ENCODE results near the gene DSG3.
"Not testable (repeated sequence)": the region's sequence is repeated elsewhere in the genome, so short reads cannot be mapped to it uniquely, and the experiment has no call there.

The DSG3 gene

GRCh38 chr18:31505156-31505555, 57.6 kb downstream of the DSG3 start:
- Histone ChIP-seq H3K4me2 (ENCODE audit: low read length) (no peak overlapping the region), H3F3A (ENCODE audit: insufficient read depth, low read length) (no peaks in the 10 kb centered on the region), H3K79me2 (ENCODE audit: insufficient read depth, low read length) (no peaks in the 10 kb centered on the region), H3K36me3 (ENCODE audit: insufficient read depth, low read length) (no peaks in the 10 kb centered on the region), H3K4me1 (ENCODE audit: insufficient read depth, low read length, severe bottlenecking) (no peaks in the 10 kb centered on the region), H2AFZ (ENCODE audit: low read length) (no peak overlapping the region), H3K9me3 (ENCODE audit: low read length) (no peaks in the 10 kb centered on the region), H3K27ac (ENCODE audit: low read depth, low read length, poor library complexity, severe bottlenecking) (no peak overlapping the region), H3K27me3 (ENCODE audit: insufficient read depth, low read length) (no peaks in the 10 kb centered on the region), H4K20me1 (ENCODE audit: insufficient read depth, low read length) (no peaks in the 10 kb centered on the region), H3K4me3 (ENCODE audit: low read depth, low read length, poor library complexity, severe bottlenecking) (no peak overlapping the region), H3K9ac (ENCODE audit: low read length) (no peak overlapping the region), H3K9me2 (ENCODE audit: low read depth, low read length) (no peaks in the 10 kb centered on the region)
- TF ChIP-seq CTCF (IDR thresholded peaks at IDR 0.05; ENCODE audit: low read length) (no peak), EZH2 (IDR thresholded peaks at IDR 0.05; ENCODE audit: borderline replicate concordance, low read length) (no peak)

- TF ChIP-seq EZH2 (IDR thresholded peaks at IDR 0.05; ENCODE audit: borderline replicate concordance, low read length) (no peak), CTCF (IDR thresholded peaks at IDR 0.05; ENCODE audit: low read length) (no peak)
- Histone ChIP-seq H3K4me1 (ENCODE audit: insufficient read depth, low read length, severe bottlenecking) (no peaks in the 10 kb centered on the region), H4K20me1 (ENCODE audit: insufficient read depth, low read length) (no peaks in the 10 kb centered on the region), H2AFZ (ENCODE audit: low read length) (no peak overlapping the region), H3F3A (ENCODE audit: insufficient read depth, low read length) (no peaks in the 10 kb centered on the region), H3K79me2 (ENCODE audit: insufficient read depth, low read length) (no peaks in the 10 kb centered on the region), H3K27me3 (ENCODE audit: insufficient read depth, low read length) (no peaks in the 10 kb centered on the region), H3K4me3 (ENCODE audit: low read depth, low read length, poor library complexity, severe bottlenecking) (no peak overlapping the region), H3K9me2 (ENCODE audit: low read depth, low read length) (no peaks in the 10 kb centered on the region), H3K36me3 (ENCODE audit: insufficient read depth, low read length) (no peaks in the 10 kb centered on the region), H3K9ac (ENCODE audit: low read length) (no peak overlapping the region), H3K27ac (ENCODE audit: low read depth, low read length, poor library complexity, severe bottlenecking) (no peak overlapping the region), H3K9me3 (ENCODE audit: low read length) (no peaks in the 10 kb centered on the region), H3K4me2 (ENCODE audit: low read length) (no peak overlapping the region)
These were observed 58.6 kb downstream of the DSG3 start for GRCh38 chr18:31506024-31506742.

- H3K79me2 ChIP-seq (ENCODE audit: insufficient read depth, low read length); H3K27ac ChIP-seq (ENCODE audit: low read depth, low read length, poor library complexity, severe bottlenecking); H3K4me3 ChIP-seq (ENCODE audit: low read depth, low read length, poor library complexity, severe bottlenecking); H3K9me2 ChIP-seq (ENCODE audit: low read depth, low read length); H2AFZ ChIP-seq (ENCODE audit: low read length); H3K4me2 ChIP-seq (ENCODE audit: low read length); H3K9me3 ChIP-seq (ENCODE audit: low read length); H4K20me1 ChIP-seq (ENCODE audit: insufficient read depth, low read length); H3K4me1 ChIP-seq (ENCODE audit: insufficient read depth, low read length, severe bottlenecking); H3K9ac ChIP-seq (ENCODE audit: low read length); H3K36me3 ChIP-seq (ENCODE audit: insufficient read depth, low read length); H3F3A ChIP-seq (ENCODE audit: insufficient read depth, low read length); H3K27me3 ChIP-seq (ENCODE audit: insufficient read depth, low read length): not testable (repeated sequence)
These were observed 59.6 kb downstream of the DSG3 start for GRCh38 chr18:31507124-31507523.

GRCh38 chr18:31508781-31509180, 61.2 kb downstream of the DSG3 start:
- Histone ChIP-seq H3K9ac (ENCODE audit: low read length) (no peak overlapping the region), H3K9me3 (ENCODE audit: low read length) (no peaks in the 10 kb centered on the region), H3K4me2 (ENCODE audit: low read length) (no peak overlapping the region), H4K20me1 (ENCODE audit: insufficient read depth, low read length) (no peaks in the 10 kb centered on the region), H3K9me2 (ENCODE audit: low read depth, low read length) (no peaks in the 10 kb centered on the region), H3K79me2 (ENCODE audit: insufficient read depth, low read length) (no peaks in the 10 kb centered on the region), H3K27me3 (ENCODE audit: insufficient read depth, low read length) (no peaks in the 10 kb centered on the region), H2AFZ (ENCODE audit: low read length) (no peak overlapping the region), H3F3A (ENCODE audit: insufficient read depth, low read length) (no peaks in the 10 kb centered on the region), H3K36me3 (ENCODE audit: insufficient read depth, low read length) (no peaks in the 10 kb centered on the region), H3K27ac (ENCODE audit: low read depth, low read length, poor library complexity, severe bottlenecking) (no peak overlapping the region), H3K4me1 (ENCODE audit: insufficient read depth, low read length, severe bottlenecking) (no peaks in the 10 kb centered on the region), H3K4me3 (ENCODE audit: low read depth, low read length, poor library complexity, severe bottlenecking) (no peak overlapping the region)
- no peak for TF ChIP-seq CTCF (IDR thresholded peaks at IDR 0.05; ENCODE audit: low read length)
- no peak for TF ChIP-seq EZH2 (IDR thresholded peaks at IDR 0.05; ENCODE audit: borderline replicate concordance, low read length)

All from OCI-LY1 (cell line).